OCI-LY1 (cell line): Measurements from ENCODE around the gene ADAMTS8.

Source experiments
- H2AFZ ChIP-seq: fragments of 200-600 bp; sonication (generic), shearing (Covaris generic); 2 replicates; pipeline ENCODE4 v1.6.0; 2014; ENCODE audit warnings: antibody characterized with exemption, mild to moderate bottlenecking, low read length
- H3F3A ChIP-seq: fragments of 200-600 bp; sonication (generic), shearing (Covaris generic); 2 replicates; pipeline ENCODE4 v1.6.0; 2014; ENCODE audit warnings: mild to moderate bottlenecking, antibody characterized with exemption, low read length, moderate library complexity; ENCODE audit not compliant: insufficient read depth
- H3K27ac ChIP-seq: fragments of 200-600 bp; sonication (generic); 2 replicates; pipeline ENCODE4 v1.5.1; 2014; ENCODE audit warnings: low read length, mixed run types, mild to moderate bottlenecking, low read depth; ENCODE audit not compliant: poor library complexity, severe bottlenecking
- H3K27me3 ChIP-seq: fragments of 200-600 bp; sonication (generic); 2 replicates; pipeline ENCODE4 v1.6.0; 2014; ENCODE audit warnings: antibody characterized with exemption, mild to moderate bottlenecking, low read length, moderate library complexity; ENCODE audit not compliant: insufficient read depth
- H3K36me3 ChIP-seq: fragments of 200-600 bp; sonication (generic); 2 replicates; pipeline ENCODE4 v1.6.1; 2014; ENCODE audit warnings: mild to moderate bottlenecking, antibody characterized with exemption, low read length, moderate library complexity, mixed read lengths; ENCODE audit not compliant: insufficient read depth
- H3K4me1 ChIP-seq: fragments of 200-600 bp; sonication (generic); 2 replicates; pipeline ENCODE4 v1.5.1; 2014; ENCODE audit warnings: mild to moderate bottlenecking, low read length, moderate library complexity; ENCODE audit not compliant: insufficient read depth, severe bottlenecking
- H3K4me2 ChIP-seq: fragments of 200-600 bp; sonication (generic), shearing (Covaris generic); 2 replicates; pipeline ENCODE4 v1.6.1; 2014; ENCODE audit warnings: low read length
- H3K4me3 ChIP-seq: fragments of 200-600 bp; sonication (generic); 2 replicates; pipeline ENCODE4 v1.5.1; 2014; ENCODE audit warnings: low read length, low read depth, mild to moderate bottlenecking, mixed read lengths; ENCODE audit not compliant: poor library complexity, severe bottlenecking
- H3K79me2 ChIP-seq: fragments of 200-600 bp; shearing (Covaris generic); 2 replicates; pipeline ENCODE4 v1.6.1; 2016; ENCODE audit warnings: mixed run types, low read length, mixed read lengths; ENCODE audit not compliant: insufficient read depth
- H3K9ac ChIP-seq: fragments of 200-600 bp; sonication (generic), shearing (Covaris generic); 2 replicates; pipeline ENCODE4 v1.6.1; 2014; ENCODE audit warnings: mild to moderate bottlenecking, low read length, mixed read lengths
- H3K9me2 ChIP-seq: fragments of 200-600 bp; sonication (generic), shearing (Covaris generic); 2 replicates; pipeline ENCODE4 v1.6.1; 2014; ENCODE audit warnings: low read depth, mild to moderate bottlenecking, low read length, mixed read lengths
- H3K9me3 ChIP-seq: fragments of 200-600 bp; shearing (Covaris generic); 2 replicates; pipeline ENCODE4 v1.6.1; 2014; ENCODE audit warnings: low read length, mixed read lengths
- H4K20me1 ChIP-seq: fragments of 200-600 bp; sonication (generic), shearing (Covaris generic); 2 replicates; pipeline ENCODE4 v1.6.0; 2016; ENCODE audit warnings: mild to moderate bottlenecking, low read length; ENCODE audit not compliant: insufficient read depth
- CTCF ChIP-seq: fragments of 200-600 bp; sonication (generic), shearing (Covaris generic); IDR thresholded peaks from 2 replicates; pipeline ENCODE4 v1.5.1; 2017; ENCODE audit warnings: mild to moderate bottlenecking, antibody characterized with exemption, low read length, moderate library complexity, mixed read lengths
- EZH2 ChIP-seq: fragments of 200-600 bp; sonication (generic), shearing (Covaris generic); IDR thresholded peaks from 2 replicates; pipeline ENCODE4 v1.8.0; 2017; ENCODE audit warnings: borderline replicate concordance, mixed run types, mild to moderate bottlenecking, antibody characterized with exemption, low read length, moderate library complexity, mixed read lengths

ADAMTS8 gene

GRCh38 chr11:130429983-130430382 is 1.6 kb upstream of the ADAMTS8 start:
- Histone ChIP-seq H3K4me3 (no peak overlapping the region), H3K79me2 (no peaks in the 10 kb centered on the region), H3K27me3 (no peaks in the 10 kb centered on the region), H3K9ac (no peak overlapping the region), H2AFZ (no peak overlapping the region), H3K9me3 (no peaks in the 10 kb centered on the region), H4K20me1 (no peaks in the 10 kb centered on the region), H3K36me3 (no peaks in the 10 kb centered on the region), H3F3A (no peaks in the 10 kb centered on the region), H3K9me2 (no peaks in the 10 kb centered on the region), H3K27ac (no peak overlapping the region), H3K4me2 (no peak overlapping the region), H3K4me1 (no peaks in the 10 kb centered on the region)
- TF ChIP-seq CTCF (no peak), EZH2 (no peak)

- H3K27me3 ChIP-seq = no peaks in the 10 kb centered on the region
- TF ChIP-seq EZH2 = no peak
- no peak for TF ChIP-seq CTCF
- H4K20me1 ChIP-seq = no peaks in the 10 kb centered on the region
These were observed 792 bp upstream of the ADAMTS8 start for GRCh38 chr11:130429120-130429681.

GRCh38 chr11:130427581-130428315 is 661 bp downstream of the ADAMTS8 start:
- Histone ChIP-seq H2AFZ (no peak overlapping the region), H3K27ac (no peak overlapping the region), H3K4me2 (no peak overlapping the region), H3K36me3 (no peaks in the 10 kb centered on the region), H3K9me2 (no peaks in the 10 kb centered on the region), H3K9ac (no peak overlapping the region), H3K27me3 (no peaks in the 10 kb centered on the region), H3K4me1 (no peaks in the 10 kb centered on the region), H3K9me3 (no peaks in the 10 kb centered on the region), H3F3A (no peaks in the 10 kb centered on the region), H4K20me1 (no peaks in the 10 kb centered on the region), H3K4me3 (no peak overlapping the region), H3K79me2 (no peaks in the 10 kb centered on the region)
- TF ChIP-seq EZH2 (no peak), CTCF (no peak)

More at GRCh38 chr11:130429120-130429681, 792 bp upstream of the ADAMTS8 start:
- Histone ChIP-seq H3K79me2 (no peaks in the 10 kb centered on the region), H3K9ac (no peak overlapping the region), H3K9me3 (no peaks in the 10 kb centered on the region), H3F3A (no peaks in the 10 kb centered on the region), H2AFZ (no peak overlapping the region), H3K4me1 (no peaks in the 10 kb centered on the region), H3K27ac (no peak overlapping the region), H3K4me2 (no peak overlapping the region), H3K4me3 (no peak overlapping the region), H3K36me3 (no peaks in the 10 kb centered on the region), H3K9me2 (no peaks in the 10 kb centered on the region)
